GM12891 (cell line): Measurements from ENCODE around the gene OR2AT4.

Experiments used
- DNase-seq: peaks from one replicate; pipeline ENCODE4 v3.0.0; 2011; ENCODE audit warnings: low spot score; ENCODE audit not compliant: insufficient read length
- FAIRE-seq: peaks from 2 replicates; lab custom pipeline; 2011; peaks lifted over from hg19 to GRCh38; lab: Jason Lieb, UNC
- PAX5 ChIP-seq: IDR thresholded peaks from 2 replicates; pipeline ENCODE4 v1.6.1; 2011; ENCODE audit warnings: low read length, moderate library complexity, mild to moderate bottlenecking; ENCODE audit not compliant: insufficient read depth, severe bottlenecking
- POLR2A ChIP-seq: IDR thresholded peaks from 2 replicates; pipeline ENCODE4 v1.6.1; 2011; ENCODE audit warnings: low read depth, low read length, control low read depth
- POLR2AphosphoS5 ChIP-seq: IDR thresholded peaks from 2 replicates; pipeline ENCODE4 v1.6.1; 2011; ENCODE audit warnings: low read depth, low read length, control low read depth
- POU2F2 ChIP-seq: IDR thresholded peaks from 2 replicates; pipeline ENCODE4 v1.6.1; 2011; ENCODE audit warnings: low read depth, mild to moderate bottlenecking, control low read depth, low read length, moderate library complexity
- SPI1 ChIP-seq: IDR thresholded peaks from 2 replicates; pipeline ENCODE4 v1.6.1; 2011; ENCODE audit warnings: low read depth, low read length, control low read depth
- TAF1 ChIP-seq: IDR thresholded peaks from 2 replicates; pipeline ENCODE4 v1.6.1; 2011; ENCODE audit warnings: low read depth, low read length, control low read depth

Gene OR2AT4

GRCh38 chr11:75033916-75034315, 62.8 kb downstream of the OR2AT4 start:
- DNase-seq (no peak), FAIRE-seq (no peak)
- TF ChIP-seq POU2F2, result no peak
- no peak for TF ChIP-seq POLR2A

GRCh38 chr11:75032550-75032935, 64.1 kb downstream of the OR2AT4 start:
- DNase-seq, result no peak
- no peak for FAIRE-seq
- no peak for TF ChIP-seq SPI1
- TF ChIP-seq POLR2AphosphoS5, result no peak
- no peak for TF ChIP-seq POLR2A
- TF ChIP-seq TAF1, result no peak
- TF ChIP-seq PAX5, result no peak
- no peak for TF ChIP-seq POU2F2

GRCh38 chr11:75031771-75032549, 64.7 kb downstream of the OR2AT4 start:
- FAIRE-seq (peak; percentile 57), DNase-seq (peak; percentile 32)
- no peak for TF ChIP-seq SPI1
- no peak for TF ChIP-seq TAF1
- TF ChIP-seq POU2F2, result no peak
- no peak for TF ChIP-seq POLR2AphosphoS5
- TF ChIP-seq PAX5, result no peak
- no peak for TF ChIP-seq POLR2A
